ENCODE data around the gene PPM1H. TPM values are rescaled to one million over a fixed set of nuclear protein-coding genes. Genes with fewer than 3 reads are reported as not detected.

The PPM1H gene
- total and polyA plus RNA-seq, 2 of the 8 experiments (the other 6 are each of a cell fraction or from before 2014, with no cell fraction given) = 16.4 to 36.1 TPM

DNA sequence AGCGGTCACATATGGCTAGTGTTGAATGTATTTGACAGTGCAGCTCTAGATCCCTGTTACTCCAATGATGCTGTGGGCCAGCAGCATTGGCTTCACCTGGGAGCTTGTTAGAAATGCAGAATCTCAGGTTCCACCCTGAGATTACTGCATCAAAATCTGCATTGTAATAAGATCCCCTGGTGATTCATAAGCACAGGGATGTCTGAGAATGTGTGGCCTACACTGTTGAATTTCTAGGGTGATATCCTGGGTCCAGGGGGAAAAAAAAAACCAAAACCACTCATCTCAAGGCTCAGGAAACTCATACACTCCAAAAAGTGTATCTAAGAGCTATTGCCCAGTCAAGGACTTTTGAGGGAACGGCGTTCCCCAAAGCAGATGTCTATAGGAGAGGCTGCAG lies 196.8 kb downstream of the PPM1H start:
- DNase-seq (ENCODE audit: low read depth in 1 of 2, low spot score in 2 of 2) = no peak
- H3K27ac ChIP-seq (ENCODE audit: low read depth, low read length) = no peak overlapping the region
- H3K4me3 ChIP-seq (ENCODE audit: extremely low read depth in 1 of 4, insufficient read depth in 2 of 4, low read depth in 3 of 4, low read length in 4 of 4) = no peak overlapping the region

More for the DNA sequence above, 196.8 kb downstream of the PPM1H start:
- POLR2A ChIA-PET (ENCODE audit: partially characterized antibody) = interaction anchor here (0.8 to 1.9 kb wide), 4 partner anchors 9 to 136 kb away, joined by 3 to 7 read pairs (median 4); no protein-coding TSS in a partner anchor
- H3K27me3 ChIP-seq (replicated peaks in 1 of 4; ENCODE audit: control insufficient read depth in 3 of 4, extremely low read depth in 1 of 4, insufficient read depth in 3 of 4, low read length in 3 of 4) = peaks cover 0 to 2% (median 0%) of the 10 kb centered on the region in 4 experiments; a peak in 1 of 7 replicates
- H2BK15ac ChIP-seq (ENCODE audit: low read length) = 0 out of 2 replicates have a peak overlapping the region, but pooled peaks have one; percentile 3
- H2AK5ac ChIP-seq (ENCODE audit: low read depth, low read length) = no peak overlapping the region
- H3K14ac ChIP-seq (ENCODE audit: insufficient read length) = no peak overlapping the region
- H3K9me3 ChIP-seq (ENCODE audit: insufficient read depth in 2 of 2, low read depth in 1 of 2, low read length in 1 of 2) = no peaks in the 10 kb centered on the region
- H3K36me3 ChIP-seq (ENCODE audit: control insufficient read depth in 2 of 4, insufficient read depth in 4 of 4, low read length in 3 of 4) = no peaks in the 10 kb centered on the region; a peak in 1 of 8 replicates
- CTCF ChIA-PET (ENCODE audit: partially characterized antibody) = interaction anchor here (0.9 to 1.6 kb wide), 3 partner anchors 16 to 209 kb away, joined by 3 to 6 read pairs (median 3); no protein-coding TSS in a partner anchor
- H3K4ac ChIP-seq (replicated peaks; ENCODE audit: insufficient read length, low read depth, low read length) = no peak overlapping the region
- no peaks in the 10 kb centered on the region for H4K20me1 ChIP-seq (replicated peaks in 1 of 2; ENCODE audit: control insufficient read depth in 1 of 2, insufficient read depth in 2 of 2, low read length in 2 of 2)
- H2BK12ac ChIP-seq (ENCODE audit: low read depth, low read length) = no peak overlapping the region
- no peaks in the 10 kb centered on the region for H3K23me2 ChIP-seq (ENCODE audit: low read depth, low read length)
- H2BK5ac ChIP-seq (ENCODE audit: low read depth, low read length) = no peak overlapping the region
- peak overlapping the region in 1 of 2 experiments; percentile 45; a peak in 2 of 4 replicates for H3K4me2 ChIP-seq (ENCODE audit: insufficient read depth in 1 of 2, low read depth in 2 of 2, low read length in 2 of 2)
- no peak overlapping the region for H4K8ac ChIP-seq (ENCODE audit: extremely low read depth, insufficient read depth, low read length)
- no peaks in the 10 kb centered on the region for H3K79me2 ChIP-seq (ENCODE audit: control insufficient read depth in 1 of 2, insufficient read depth in 2 of 2, low read length in 2 of 2)
- H3K4me1 ChIP-seq (replicated peaks in 1 of 4; ENCODE audit: control insufficient read depth in 3 of 4, insufficient read depth in 4 of 4, low read length in 3 of 4) = peaks cover 5 to 14% (median 7%) of the 10 kb centered on the region in 4 experiments; a peak in 6 of 7 replicates
- H3K9ac ChIP-seq (replicated peaks in 1 of 4; ENCODE audit: extremely low read depth in 1 of 4, low read depth in 3 of 4, low read length in 3 of 4) = no peak overlapping the region
- H3K23ac ChIP-seq (ENCODE audit: insufficient read length) = no peak overlapping the region
- H3K56ac ChIP-seq (replicated peaks; ENCODE audit: insufficient read length, low read depth, low read length) = no peak overlapping the region
- TF ChIP-seq TCF12 (IDR thresholded peaks at IDR 0.05; ENCODE audit: low read depth, low read length) (no peak), RBBP5 (IDR thresholded peaks at IDR 0.05; ENCODE audit: borderline replicate concordance, low read depth, low read length) (no peak), TBP (IDR thresholded peaks at IDR 0.05; ENCODE audit: low read depth, low read length) (no peak), CBX8 (IDR thresholded peaks at IDR 0.05; ENCODE audit: borderline replicate concordance, low read depth, low read length) (no peak), BRCA1 (IDR thresholded peaks at IDR 0.05; ENCODE audit: low read depth, low read length) (no peak), SIX5 (IDR thresholded peaks at IDR 0.05; ENCODE audit: low read depth, low read length) (no peak), NANOG (IDR thresholded peaks at IDR 0.05; ENCODE audit: insufficient read depth, low read depth, low read length, poor library complexity, severe bottlenecking) (no peak), GTF2F1 (IDR thresholded peaks at IDR 0.05; ENCODE audit: borderline replicate concordance, low read depth, low read length) (no peak), CHD1 (IDR thresholded peaks at IDR 0.05; ENCODE audit: low read depth, low read length) (no peak), BACH1 (IDR thresholded peaks at IDR 0.05; ENCODE audit: low read length) (no peak), CBX5 (IDR thresholded peaks at IDR 0.05; ENCODE audit: low read depth, low read length) (no peak)
- TF ChIP-seq, protein P1, sequence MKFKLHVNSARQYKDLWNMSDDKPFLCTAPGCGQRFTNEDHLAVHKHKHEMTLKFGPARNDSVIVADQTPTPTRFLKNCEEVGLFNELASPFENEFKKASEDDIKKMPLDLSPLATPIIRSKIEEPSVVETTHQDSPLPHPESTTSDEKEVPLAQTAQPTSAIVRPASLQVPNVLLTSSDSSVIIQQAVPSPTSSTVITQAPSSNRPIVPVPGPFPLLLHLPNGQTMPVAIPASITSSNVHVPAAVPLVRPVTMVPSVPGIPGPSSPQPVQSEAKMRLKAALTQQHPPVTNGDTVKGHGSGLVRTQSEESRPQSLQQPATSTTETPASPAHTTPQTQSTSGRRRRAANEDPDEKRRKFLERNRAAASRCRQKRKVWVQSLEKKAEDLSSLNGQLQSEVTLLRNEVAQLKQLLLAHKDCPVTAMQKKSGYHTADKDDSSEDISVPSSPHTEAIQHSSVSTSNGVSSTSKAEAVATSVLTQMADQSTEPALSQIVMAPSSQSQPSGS (IDR thresholded peaks at IDR 0.05; ENCODE audit: low read length) = no peak
- H3K79me1 ChIP-seq (ENCODE audit: low read depth, low read length) = 0 out of 2 replicates have a peak, but pooled peaks cover 5% of the 10 kb centered on the region
- WGBS, 2 experiments (ENCODE audit: extremely low coverage in 1 of 2, insufficient coverage in 1 of 2, insufficient read length in 1 of 2, insufficient replicate concordance in 2 of 2, low coverage in 1 of 2, low lambda C conversion rate in 2 of 2, missing lambda C conversion rate in 1 of 2) = 90% methylated on average over 3 of the region's 3 CpGs; no CpG with 5 or more reads in 1 of the 2 experiments
- no peak overlapping the region for H2BK120ac ChIP-seq (replicated peaks; ENCODE audit: low read depth, low read length)
- no peak overlapping the region for H4K5ac ChIP-seq (ENCODE audit: insufficient read length, low read depth, low read length)
- no peak overlapping the region for H4K91ac ChIP-seq (replicated peaks; ENCODE audit: insufficient read length, low read length)
- no peak overlapping the region for H2BK20ac ChIP-seq (ENCODE audit: low read length)
- no peak overlapping the region for H2AFZ ChIP-seq (ENCODE audit: low read length)
- FAIRE-seq = no peak
- H3K18ac ChIP-seq (ENCODE audit: extremely low read depth, low read length) = no peak overlapping the region
